Mesothelial cell of epicardium (in vitro differentiated cells): Measurements from ENCODE around the gene KANK4. TPM values are rescaled to one million over a fixed set of nuclear protein-coding genes. Genes with fewer than 3 reads are reported as not detected.

ENCODE experiments used
- DNase-seq, 2 experiments: peaks; one replicate each; pipeline ENCODE4 v3.0.0; 2021; ENCODE audit warnings: low spot score in 2 of 2; ENCODE audit not compliant: unreplicated experiment in 2 of 2
- H3K27ac Mint-ChIP-seq: 2 replicates; pipeline ENCODE4 v1.8.0; 2021; ENCODE audit warnings: mixed read lengths
- H3K27me3 Mint-ChIP-seq: 2 replicates; pipeline ENCODE4 v1.8.0; 2021; ENCODE audit warnings: low read depth, mixed read lengths
- H3K36me3 Mint-ChIP-seq: 2 replicates; pipeline ENCODE4 v1.8.0; 2021; ENCODE audit warnings: mixed read lengths
- H3K4me1 Mint-ChIP-seq: 2 replicates; pipeline ENCODE4 v1.8.0; 2021; ENCODE audit warnings: mixed read lengths
- H3K4me3 Mint-ChIP-seq: 2 replicates; pipeline ENCODE4 v1.8.0; 2021; ENCODE audit warnings: mild to moderate bottlenecking, moderate library complexity, mixed read lengths
- H3K9me3 Mint-ChIP-seq: 2 replicates; pipeline ENCODE4 v1.8.0; 2021; ENCODE audit warnings: mixed read lengths
- CTCF ChIP-seq: fragments of 200-600 bp; sonication (generic); IDR thresholded peaks from one replicate; pipeline ENCODE4 v1.5.0; 2021; ENCODE audit warnings: antibody characterized with exemption; ENCODE audit not compliant: unreplicated experiment
- total RNA-seq: library from RNA; stranded (reverse); gene quantifications from 3 replicates; pipeline ENCODE4 v1.2.1, GENCODE V29; 2021

The KANK4 gene
- total RNA-seq, 1 donor from 2014 or later: 34.3 TPM

DNA sequence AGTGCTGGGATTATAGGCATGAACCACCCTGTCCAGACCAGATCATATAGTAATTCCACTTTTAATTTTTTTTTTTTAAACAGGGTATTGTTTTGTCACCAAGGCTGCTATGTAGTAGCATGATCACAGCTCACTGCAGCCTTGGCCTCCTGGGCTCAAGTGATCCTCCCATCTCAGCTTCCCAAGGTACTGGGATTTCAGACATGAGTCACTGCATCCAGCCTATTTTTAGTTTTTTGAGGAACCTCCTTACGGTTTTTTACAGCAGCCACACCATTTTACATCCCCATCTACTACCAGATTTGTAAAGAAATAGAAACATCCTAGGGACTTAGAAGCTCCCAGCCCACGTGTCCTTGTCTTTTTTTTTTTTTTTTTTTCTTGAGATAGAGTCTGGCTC is 100.6 kb downstream of the KANK4 start:
- Mint-ChIP-seq H3K9me3 (peaks cover 3% of the 10 kb centered on the region), H3K27ac (no peak overlapping the region)

DNA sequence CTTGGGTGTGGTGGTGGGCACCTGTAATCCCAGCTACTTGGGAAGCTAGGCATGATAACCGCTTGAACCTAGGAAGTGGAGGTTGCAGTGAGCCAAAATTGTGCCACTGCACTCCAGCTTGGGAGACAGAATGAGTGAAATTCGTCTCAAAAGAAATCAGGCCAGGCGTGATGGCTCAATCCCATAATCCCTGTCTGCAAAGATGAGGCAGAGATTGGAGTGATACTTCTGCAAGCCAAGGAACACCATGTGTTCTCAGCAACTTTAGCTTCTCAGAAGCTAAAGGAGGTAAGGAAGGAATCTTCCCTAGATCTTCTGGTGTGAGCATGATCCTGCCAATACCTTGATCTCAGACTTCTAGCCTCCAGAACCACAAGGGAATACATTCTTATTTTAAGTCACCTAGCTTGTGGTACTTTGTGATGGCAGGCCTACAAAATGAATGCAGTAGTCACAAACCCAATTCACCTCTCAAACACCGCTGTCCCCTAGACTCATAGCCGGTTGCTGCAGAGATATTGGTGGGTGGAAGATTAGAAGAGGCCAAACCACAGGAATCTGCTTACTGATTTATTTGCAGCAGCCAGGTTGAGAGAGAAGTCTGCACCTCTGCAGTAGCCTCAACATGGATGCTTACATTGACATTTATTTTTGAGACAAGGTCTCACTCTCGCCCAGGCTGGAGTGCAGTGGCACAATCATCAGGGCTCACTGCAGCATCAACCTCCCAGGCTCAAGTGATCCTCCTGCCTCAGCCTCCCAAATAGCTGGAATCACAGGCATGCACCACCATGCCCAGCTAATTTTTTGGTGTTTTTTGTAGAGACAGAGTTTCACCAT is 105.9 kb downstream of the KANK4 start:
- no peak for TF ChIP-seq CTCF
- no peak overlapping the region for H3K4me3 Mint-ChIP-seq
- DNase-seq: no peak
- peaks cover 29% of the 10 kb centered on the region for H3K36me3 Mint-ChIP-seq
- no peak overlapping the region for H3K27ac Mint-ChIP-seq
- H3K4me1 Mint-ChIP-seq: no peaks in the 10 kb centered on the region
- peaks cover 29% of the 10 kb centered on the region for H3K9me3 Mint-ChIP-seq
- no peaks in the 10 kb centered on the region for H3K27me3 Mint-ChIP-seq

More for the DNA sequence above, 100.6 kb downstream of the KANK4 start:
- no peak for TF ChIP-seq CTCF
- Mint-ChIP-seq H3K36me3 (no peaks in the 10 kb centered on the region), H3K27me3 (no peaks in the 10 kb centered on the region), H3K4me1 (no peaks in the 10 kb centered on the region), H3K4me3 (no peak overlapping the region)
- DNase-seq: no peak

GRCh38 chr1:62212411-62212810 is 106.8 kb downstream of the KANK4 start:
- Mint-ChIP-seq H3K27me3 (no peaks in the 10 kb centered on the region), H3K4me3 (no peak overlapping the region), H3K9me3 (peaks cover 30% of the 10 kb centered on the region), H3K4me1 (no peaks in the 10 kb centered on the region), H3K36me3 (peaks cover 34% of the 10 kb centered on the region), H3K27ac (no peak overlapping the region)
- no peak for TF ChIP-seq CTCF
- DNase-seq: no peak

GRCh38 chr1:62210960-62211359 is 108.3 kb downstream of the KANK4 start:
- H3K27me3 Mint-ChIP-seq: no peaks in the 10 kb centered on the region
- peaks cover 46% of the 10 kb centered on the region for H3K36me3 Mint-ChIP-seq

GRCh38 chr1:62209931-62210595 is 109.2 kb downstream of the KANK4 start:
- Mint-ChIP-seq H3K4me1 (no peaks in the 10 kb centered on the region), H3K9me3 (peaks cover 40% of the 10 kb centered on the region), H3K36me3 (peaks cover 48% of the 10 kb centered on the region), H3K27ac (no peak overlapping the region), H3K27me3 (no peaks in the 10 kb centered on the region), H3K4me3 (no peak overlapping the region)
- TF ChIP-seq CTCF: no peak
- DNase-seq: no peak

More at GRCh38 chr1:62210960-62211359, 108.3 kb downstream of the KANK4 start:
- DNase-seq: no peak
- Mint-ChIP-seq H3K4me3 (no peak overlapping the region), H3K4me1 (no peaks in the 10 kb centered on the region), H3K27ac (no peak overlapping the region), H3K9me3 (peaks cover 40% of the 10 kb centered on the region)
- no peak for TF ChIP-seq CTCF
